HEK293 (cell line): ENCODE results near the gene C16orf92.

Experiments used
- ZNF341 ChIP-seq: fragments of 450-650 bp; formaldehyde crosslinking; IDR thresholded peaks from 2 replicates; pipeline ENCODE4; 2016; ENCODE audit warnings: low read depth, missing biosample characterization, missing genetic modification characterization
- TF ChIP-seq, protein P1 (sequence below): fragments of 450-650 bp; formaldehyde crosslinking; IDR thresholded peaks from 2 replicates; pipeline ENCODE4 v1.5.1; 2016; ENCODE audit warnings: missing biosample characterization, missing genetic modification characterization, low read depth

DNA sequence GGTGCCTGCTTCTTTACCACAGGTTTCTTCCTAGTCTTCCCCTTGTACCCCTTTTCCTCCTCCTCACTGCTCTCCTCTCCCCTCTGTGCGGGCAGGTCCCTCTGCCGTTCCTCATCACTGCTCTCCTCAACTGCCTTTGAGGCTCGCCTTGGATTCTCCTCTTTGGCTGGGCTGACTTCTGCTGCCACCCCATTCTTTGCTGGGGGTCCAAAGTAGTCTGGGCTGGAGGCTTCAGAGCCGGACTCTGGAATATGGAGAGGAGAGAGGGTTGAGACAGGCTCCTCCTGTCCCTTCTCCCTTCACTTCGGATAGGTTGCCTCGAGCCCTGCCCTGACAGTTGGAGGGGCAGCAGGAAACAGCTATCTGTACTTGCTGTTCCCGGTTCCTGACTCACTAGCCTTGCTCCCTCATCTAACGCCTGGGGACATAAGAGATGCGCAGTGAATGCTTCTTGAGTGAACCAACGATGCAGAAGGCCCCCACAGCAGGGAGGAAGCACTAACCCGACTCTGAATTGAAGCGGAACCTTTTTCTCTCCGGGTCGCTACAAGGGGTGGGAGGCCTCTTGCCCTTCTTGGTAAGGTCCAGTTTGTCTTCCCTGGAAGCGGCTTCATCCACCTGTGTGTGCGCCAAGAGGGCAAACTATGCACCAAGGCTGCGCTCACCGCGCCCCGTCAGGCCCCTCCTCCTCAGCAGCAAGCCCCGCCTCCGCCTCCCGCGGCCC is 28.2 kb upstream of the C16orf92 start:
- peak; percentile 92 for TF ChIP-seq ZNF341 (tag by site-specific recombination)
- TF ChIP-seq, protein P1, sequence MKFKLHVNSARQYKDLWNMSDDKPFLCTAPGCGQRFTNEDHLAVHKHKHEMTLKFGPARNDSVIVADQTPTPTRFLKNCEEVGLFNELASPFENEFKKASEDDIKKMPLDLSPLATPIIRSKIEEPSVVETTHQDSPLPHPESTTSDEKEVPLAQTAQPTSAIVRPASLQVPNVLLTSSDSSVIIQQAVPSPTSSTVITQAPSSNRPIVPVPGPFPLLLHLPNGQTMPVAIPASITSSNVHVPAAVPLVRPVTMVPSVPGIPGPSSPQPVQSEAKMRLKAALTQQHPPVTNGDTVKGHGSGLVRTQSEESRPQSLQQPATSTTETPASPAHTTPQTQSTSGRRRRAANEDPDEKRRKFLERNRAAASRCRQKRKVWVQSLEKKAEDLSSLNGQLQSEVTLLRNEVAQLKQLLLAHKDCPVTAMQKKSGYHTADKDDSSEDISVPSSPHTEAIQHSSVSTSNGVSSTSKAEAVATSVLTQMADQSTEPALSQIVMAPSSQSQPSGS (tag by site-specific recombination) = no peak
